H1 (cell line): ENCODE data around the gene ATAT1. TPM values are rescaled to one million over a fixed set of nuclear protein-coding genes. Genes with fewer than 3 reads are reported as not detected.

Experiments used
- CTCF ChIA-PET: fragments of 300-600 bp; sonication (Branson Sonifier 250); formaldehyde crosslinking; loops from one replicate; lab custom pipeline; 2021; ENCODE audit not compliant: partially characterized antibody; lab: Charles Lee
- POLR2A ChIA-PET: fragments of 300-600 bp; sonication (Branson Sonifier 250); formaldehyde crosslinking; loops from one replicate; lab custom pipeline; 2021; ENCODE audit warnings: inconsistent platforms; ENCODE audit not compliant: partially characterized antibody; lab: Charles Lee
- DNase-seq, 2 experiments: peaks; one replicate each; pipeline versions ENCODE4 v3.0.0 to v3.0.0-alpha.2; 2010 to 2022; ENCODE audit warnings: low spot score in 2 of 2, low read depth in 1 of 2, mixed read lengths in 1 of 2
- FAIRE-seq: peaks from 2 replicates; lab custom pipeline; 2011; peaks lifted over from hg19 to GRCh38; lab: Jason Lieb, UNC
- H2AFZ ChIP-seq: 2 replicates; pipeline ENCODE4 v1.8.1; 2012; ENCODE audit warnings: low read length, inconsistent platforms
- H2AK5ac ChIP-seq: 2 replicates; pipeline ENCODE4 v1.6.1; 2013; ENCODE audit warnings: low read depth, low read length
- H2BK120ac ChIP-seq: replicated peaks from 2 replicates; pipeline ENCODE3; 2013; ENCODE audit warnings: low read depth, low read length, inconsistent platforms
- H2BK12ac ChIP-seq: 2 replicates; pipeline ENCODE4 v1.6.1; 2013; ENCODE audit warnings: low read depth, low read length
- H2BK15ac ChIP-seq: 2 replicates; pipeline ENCODE4 v1.6.1; 2013; ENCODE audit warnings: low read length
- H2BK20ac ChIP-seq: 2 replicates; pipeline ENCODE4 v1.6.1; 2013; ENCODE audit warnings: low read length
- H2BK5ac ChIP-seq: 2 replicates; pipeline ENCODE4 v1.6.1; 2013; ENCODE audit warnings: low read depth, low read length
- H3K14ac ChIP-seq: 2 replicates; pipeline ENCODE4 v1.6.1; 2013; ENCODE audit warnings: inconsistent platforms; ENCODE audit not compliant: insufficient read length
- H3K18ac ChIP-seq: 2 replicates; pipeline ENCODE4 v1.6.1; 2013; ENCODE audit warnings: low read length; ENCODE audit errors: extremely low read depth
- H3K23ac ChIP-seq: 2 replicates; pipeline ENCODE4 v1.6.1; 2013; ENCODE audit warnings: inconsistent platforms; ENCODE audit not compliant: insufficient read length
- H3K23me2 ChIP-seq: 2 replicates; pipeline ENCODE4 v1.6.1; 2013; ENCODE audit warnings: low read depth, low read length
- H3K27ac ChIP-seq: 2 replicates; pipeline ENCODE4 v1.6.1; 2011; ENCODE audit warnings: low read depth, low read length, inconsistent platforms
- H3K27me3 ChIP-seq, 4 experiments: replicated peaks in 1 of 4; 1 replicate in 1 of 4; 2 replicates in 3 of 4; pipeline versions ENCODE4 v1.6.1 to v1.8.1; 2011 to 2013; ENCODE audit warnings: low read length in 3 of 4, mild to moderate bottlenecking in 3 of 4, inconsistent platforms in 2 of 4, mixed read lengths in 2 of 4, moderate library complexity in 1 of 4; ENCODE audit not compliant: control insufficient read depth in 3 of 4, insufficient read depth in 3 of 4; ENCODE audit errors: extremely low read depth in 1 of 4
- H3K36me3 ChIP-seq, 4 experiments: 2 replicates each; pipeline versions ENCODE4 v1.6.1 to v1.8.1; 2011 to 2013; ENCODE audit warnings: mild to moderate bottlenecking in 4 of 4, low read length in 3 of 4, moderate library complexity in 2 of 4, control low read depth in 1 of 4, inconsistent platforms in 1 of 4; ENCODE audit not compliant: insufficient read depth in 4 of 4, control insufficient read depth in 2 of 4
- H3K4ac ChIP-seq: replicated peaks from 2 replicates; pipeline ENCODE3; 2013; ENCODE audit warnings: low read length, low read depth, mixed read lengths, inconsistent platforms; ENCODE audit not compliant: insufficient read length
- H3K4me1 ChIP-seq, 4 experiments: replicated peaks in 1 of 4; 1 replicate in 1 of 4; 2 replicates in 3 of 4; pipeline versions ENCODE4 v1.6.1 to v1.8.1; 2011 to 2013; ENCODE audit warnings: low read length in 3 of 4, inconsistent platforms in 2 of 4, mixed read lengths in 1 of 4; ENCODE audit not compliant: insufficient read depth in 4 of 4, control insufficient read depth in 3 of 4
- H3K4me2 ChIP-seq, 2 experiments: 2 replicates each; pipeline versions ENCODE4 v1.6.1 to v1.8.1; 2011 to 2013; ENCODE audit warnings: low read depth in 2 of 2, low read length in 2 of 2, control low read depth in 1 of 2, inconsistent platforms in 1 of 2, mild to moderate bottlenecking in 1 of 2; ENCODE audit not compliant: insufficient read depth in 1 of 2
- H3K4me3 ChIP-seq, 4 experiments: fragments of 200-600, 300-600 bp in 1 of 4; sonication (generic), shearing (Covaris generic), sonication (Bioruptor Twin) in 1 of 4; 2 replicates each; pipeline versions ENCODE4 v1.5.1 to v1.8.1; 2011 to 2016; ENCODE audit warnings: low read length in 4 of 4, low read depth in 3 of 4, control low read depth in 2 of 4, inconsistent platforms in 2 of 4, mild to moderate bottlenecking in 2 of 4, mixed read lengths in 1 of 4, moderate library complexity in 1 of 4; ENCODE audit not compliant: insufficient read depth in 2 of 4; ENCODE audit errors: extremely low read depth in 1 of 4
- H3K56ac ChIP-seq: replicated peaks from 2 replicates; pipeline ENCODE3; 2013; ENCODE audit warnings: low read depth, mild to moderate bottlenecking, mixed read lengths, low read length, inconsistent platforms; ENCODE audit not compliant: insufficient read length
- H3K79me1 ChIP-seq: 2 replicates; pipeline ENCODE4 v1.6.1; 2013; ENCODE audit warnings: low read depth, low read length, control low read depth
- H3K79me2 ChIP-seq, 2 experiments: 2 replicates each; pipeline versions ENCODE4 v1.6.1 to v1.8.1; 2012 to 2013; ENCODE audit warnings: low read length in 2 of 2, mild to moderate bottlenecking in 2 of 2, inconsistent platforms in 1 of 2; ENCODE audit not compliant: insufficient read depth in 2 of 2, control insufficient read depth in 1 of 2
- H3K9ac ChIP-seq, 4 experiments: replicated peaks in 1 of 4; 1 replicate in 1 of 4; 2 replicates in 3 of 4; pipeline versions ENCODE4 v1.6.1 to v1.8.1; 2011 to 2013; ENCODE audit warnings: low read depth in 3 of 4, low read length in 3 of 4, control low read depth in 2 of 4, mild to moderate bottlenecking in 2 of 4, moderate library complexity in 2 of 4, inconsistent platforms in 1 of 4; ENCODE audit errors: extremely low read depth in 1 of 4
- H3K9me3 ChIP-seq, 2 experiments: 2 replicates each; pipeline versions ENCODE4 v1.6.1 to v1.8.1; 2012 to 2013; ENCODE audit warnings: mild to moderate bottlenecking in 2 of 2, moderate library complexity in 2 of 2, control low read depth in 1 of 2, inconsistent platforms in 1 of 2, low read depth in 1 of 2, low read length in 1 of 2, mixed read lengths in 1 of 2; ENCODE audit not compliant: insufficient read depth in 2 of 2
- H4K20me1 ChIP-seq, 2 experiments: replicated peaks in 1 of 2; 2 replicates each; pipeline versions ENCODE3 to v1.8.1; 2011 to 2013; ENCODE audit warnings: inconsistent platforms in 2 of 2, low read length in 2 of 2, mild to moderate bottlenecking in 1 of 2; ENCODE audit not compliant: insufficient read depth in 2 of 2, control insufficient read depth in 1 of 2
- H4K5ac ChIP-seq: 2 replicates; pipeline ENCODE4 v1.6.1; 2013; ENCODE audit warnings: low read length, low read depth, mixed read lengths, inconsistent platforms; ENCODE audit not compliant: insufficient read length
- H4K8ac ChIP-seq: 2 replicates; pipeline ENCODE4 v1.8.0; 2013; ENCODE audit warnings: mild to moderate bottlenecking, moderate library complexity, low read length, inconsistent platforms; ENCODE audit not compliant: insufficient read depth; ENCODE audit errors: extremely low read depth
- H4K91ac ChIP-seq: replicated peaks from 2 replicates; pipeline ENCODE3; 2013; ENCODE audit warnings: low read length, mixed read lengths, inconsistent platforms; ENCODE audit not compliant: insufficient read length
- CHD1 ChIP-seq: IDR thresholded peaks from 2 replicates; pipeline ENCODE4 v1.6.1; 2012; ENCODE audit warnings: low read depth, low read length, improper control_type of control experiment
- E2F6 ChIP-seq: IDR thresholded peaks from 2 replicates; pipeline ENCODE4 v1.6.1; 2012; ENCODE audit warnings: inconsistent platforms
- EP300 ChIP-seq, 2 experiments: IDR thresholded peaks; 1 replicate in 1 of 2; 2 replicates in 1 of 2; pipeline ENCODE4 v1.6.1; 2011 to 2012; ENCODE audit warnings: low read depth in 2 of 2, low read length in 2 of 2, mild to moderate bottlenecking in 2 of 2, borderline replicate concordance in 1 of 2, inconsistent platforms in 1 of 2, moderate library complexity in 1 of 2
- HDAC6 ChIP-seq: IDR thresholded peaks from one replicate; pipeline ENCODE4 v1.7.1; 2012; ENCODE audit warnings: low read depth, mild to moderate bottlenecking, inconsistent platforms, low read length, moderate library complexity
- KDM5A ChIP-seq: fragments of 200-600 bp; IDR thresholded peaks from 2 replicates; pipeline ENCODE4 v1.7.1; 2012; ENCODE audit warnings: mild to moderate bottlenecking, low read length, inconsistent platforms, mixed read lengths
- MAFK ChIP-seq: IDR thresholded peaks from 2 replicates; pipeline ENCODE4 v1.6.1; 2012; ENCODE audit warnings: low read depth, mild to moderate bottlenecking, improper control_type of control experiment, low read length
- RBBP5 ChIP-seq: IDR thresholded peaks from 2 replicates; pipeline ENCODE4 v1.7.1; 2012; ENCODE audit warnings: low read depth, mild to moderate bottlenecking, inconsistent platforms, low read length, moderate library complexity, borderline replicate concordance
- RFX5 ChIP-seq: IDR thresholded peaks from 2 replicates; pipeline ENCODE4 v1.6.1; 2011; ENCODE audit warnings: low read depth, low read length, improper control_type of control experiment, borderline replicate concordance
- RNF2 ChIP-seq: fragments of 200-900, 300-1000 bp; sonication (generic); IDR thresholded peaks from 2 replicates; pipeline ENCODE4 v1.7.1; 2016; ENCODE audit warnings: borderline replicate concordance, low read depth, mild to moderate bottlenecking, antibody characterized with exemption, low read length; ENCODE audit not compliant: poor library complexity, severe bottlenecking; ENCODE audit errors: missing control alignments
- TAF7 ChIP-seq: optimal IDR thresholded peaks from 2 replicates; pipeline ENCODE3; 2011; ENCODE audit warnings: low read depth, mild to moderate bottlenecking, inconsistent platforms, low read length, moderate library complexity, borderline replicate concordance
- WGBS, 2 experiments: shearing (Covaris generic) in 1 of 2; methylation state at CpG; one replicate each; pipeline versions ENCODE4 v1.1.6 to v1.1.7; 2013 to 2015; ENCODE audit warnings: low lambda C conversion rate in 2 of 2, mixed read lengths in 2 of 2, inconsistent platforms in 1 of 2, low coverage in 1 of 2, missing lambda C conversion rate in 1 of 2; ENCODE audit not compliant: insufficient replicate concordance in 2 of 2, insufficient coverage in 1 of 2, insufficient read length in 1 of 2; ENCODE audit errors: extremely low coverage in 1 of 2, missing lambda C conversion rate in 1 of 2; 5-methylcytosine and 5-hydroxymethylcytosine counted together
- polyA plus RNA-seq, 7 experiments: library from polyadenylated mRNA; depleted of rRNA in 3 of 7; stranded (reverse) in 5 of 7; unstranded in 2 of 7; fragments of >200 nt in 5 of 7; fragments of 200-250 nt in 2 of 7; gene quantifications; 1 replicate in 5 of 7; 2 replicates in 1 of 7; 4 replicates in 1 of 7; pipeline versions ENCODE4 v1.2.1 to v1.2.3, GENCODE V29; 2011 to 2013; ENCODE audit warnings: missing spikeins in 2 of 7, mixed read lengths in 2 of 7
- total RNA-seq: library from RNA; stranded (reverse); fragmentation: NEBNext Ultra II Directional; extraction: Animal tissue kit (Norgen Biotek cat#: 25700); gene quantifications from 2 replicates; pipeline ENCODE4 v1.2.1, GENCODE V29; 2021

The ATAT1 gene
- total and polyA plus RNA-seq, 2 of the 8 experiments (the other 6 are each of a cell fraction or from before 2014, with no cell fraction given), result 14.4 to 14.6 TPM

GRCh38 chr6:30601436-30601814 lies 25.2 kb upstream of the ATAT1 start:
- CTCF ChIA-PET, result interaction anchor here (0.9 to 5.7 kb wide), 7 partner anchors 9 to 118 kb away, joined by 3 to 35 read pairs (median 4); no protein-coding TSS in a partner anchor
- TF ChIP-seq RBBP5 (no peak), KDM5A (no peak), MAFK (no peak), E2F6 (no peak), TAF7 (no peak), HDAC6 (no peak), EP300 (IDR thresholded peaks at IDR 0.05; ENCODE audit: borderline replicate concordance in 1 of 2, low read depth in 2 of 2, low read length in 2 of 2) (no peak), RNF2 (no peak), RFX5 (no peak), CHD1 (no peak)

More at GRCh38 chr6:30601436-30601814, 25.2 kb upstream of the ATAT1 start:
- no peak overlapping the region for H3K4me2 ChIP-seq
- H3K9ac ChIP-seq, result no peak overlapping the region
- H3K18ac ChIP-seq, result no peak overlapping the region
- no peak overlapping the region for H4K5ac ChIP-seq
- H2AK5ac ChIP-seq, result no peak overlapping the region
- H2BK5ac ChIP-seq, result no peak overlapping the region
- no peak overlapping the region for H3K14ac ChIP-seq
- DNase-seq, result no peak
- no peak overlapping the region for H4K8ac ChIP-seq
- no peaks in the 10 kb centered on the region; the same call in 1 of the 2 replicates for H3K23me2 ChIP-seq
- H3K4ac ChIP-seq, result no peak overlapping the region
- H2AFZ ChIP-seq, result no peak overlapping the region
- H3K27ac ChIP-seq, result no peak overlapping the region
- no peaks in the 10 kb centered on the region for H3K27me3 ChIP-seq
- H4K20me1 ChIP-seq, result peaks cover 9 to 38% of the 10 kb centered on the region in 2 experiments
- H3K79me1 ChIP-seq, result no peaks in the 10 kb centered on the region; the same call in none of the 2 replicates
- H3K79me2 ChIP-seq, result no peaks in the 10 kb centered on the region
- H3K4me1 ChIP-seq, result no peaks in the 10 kb centered on the region
- FAIRE-seq, result no peak
- no peak overlapping the region for H2BK120ac ChIP-seq
- H3K23ac ChIP-seq, result no peak overlapping the region
- no peak overlapping the region for H3K56ac ChIP-seq
- H2BK20ac ChIP-seq, result no peak overlapping the region
- H3K4me3 ChIP-seq, result no peak overlapping the region
- 92% methylated on average over 6 of the region's 6 CpGs; no CpG with 5 or more reads in 1 of the 2 experiments for WGBS, 2 experiments
- POLR2A ChIA-PET, result interaction anchor here (1.0 to 21.6 kb wide), 21 partner anchors 9 to 478 kb away, joined by 3 to 712 read pairs (median 5); partner anchors contain the start of genes ATAT1, C6orf136, DHX16 and GNL1
- H4K91ac ChIP-seq, result no peak overlapping the region
- H2BK12ac ChIP-seq, result no peak overlapping the region
- no peak overlapping the region for H2BK15ac ChIP-seq
- H3K9me3 ChIP-seq, result no peaks in the 10 kb centered on the region
- peaks cover 49 to 62% (median 57%) of the 10 kb centered on the region in 4 experiments for H3K36me3 ChIP-seq
